Measurements from ENCODE around the gene SYMPK. TPM values are rescaled to one million over a fixed set of nuclear protein-coding genes. Genes with fewer than 3 reads are reported as not detected.
"Not testable (repeated sequence)": the region's sequence is repeated elsewhere in the genome, so short reads cannot be mapped to it uniquely, and the experiment has no call there.

SYMPK gene
- total RNA-seq, 4 donors from 2014 or later = 28.4 to 36.6 (median 31.6) TPM

- no peak for TF ChIP-seq POLR2A (IDR thresholded peaks at IDR 0.05)
- Histone ChIP-seq H3K4me3 (no peak overlapping the region), H3K27me3 (no peaks in the 10 kb centered on the region), H3K27ac (no peak overlapping the region), H3K9me3 (no peaks in the 10 kb centered on the region), H3K4me1 (peaks cover 8 to 22% (median 15%) of the 10 kb centered on the region in 3 donors), H3K36me3 (no peaks in the 10 kb centered on the region)
- DNase-seq = no peak
- intact Hi-C loops (cut with DNase I) = no loop called here
- WGBS, 2 donors = 87 to 91% methylated on average over 16 to 36 of the region's 57 CpGs
Observed at GRCh38 chr19:45804140-45804958, 58.6 kb downstream of the SYMPK start.

DNA sequence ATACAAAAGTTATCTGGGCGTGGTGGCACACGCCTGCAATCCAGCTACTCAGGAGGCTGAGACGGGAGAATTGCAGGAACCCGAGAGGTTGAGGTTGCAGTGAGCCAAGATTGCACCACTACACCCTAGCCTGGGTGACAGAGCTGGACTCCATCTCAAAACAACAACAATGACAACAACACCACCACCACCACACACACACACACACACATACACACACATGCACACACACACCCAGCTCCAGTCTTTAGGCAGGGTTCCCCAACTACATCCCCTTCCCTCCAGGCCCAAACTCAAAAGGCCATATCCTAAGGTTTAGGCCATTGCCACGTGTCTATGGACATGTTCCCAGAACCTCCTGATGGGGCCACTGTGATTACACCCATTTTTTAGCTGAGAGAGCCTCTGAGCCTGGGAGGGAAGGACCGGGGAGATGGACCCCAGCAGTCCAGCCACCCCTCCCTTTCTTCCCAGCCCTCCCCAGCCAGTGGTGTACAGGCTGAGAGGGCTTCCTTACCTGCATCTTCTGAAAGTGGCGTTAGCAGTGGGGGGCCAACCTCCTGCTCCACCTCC, 61.3 kb downstream of the SYMPK start:
- H3K36me3 ChIP-seq = no peaks in the 10 kb centered on the region
- no peak overlapping the region for H3K27ac ChIP-seq
- no peak overlapping the region for H3K4me3 ChIP-seq
- H3K9me3 ChIP-seq = no peaks in the 10 kb centered on the region
- no peak for DNase-seq
- no peaks in the 10 kb centered on the region for H3K27me3 ChIP-seq
- TF ChIP-seq CTCF (IDR thresholded peaks at IDR 0.05) (no peak), POLR2A (IDR thresholded peaks at IDR 0.05) (no peak)
- intact Hi-C loops (cut with DNase I) = no loop called here
- 71 to 77% methylated on average over 2 to 7 of the region's 7 CpGs for WGBS, 2 donors
- peaks cover 13 to 35% (median 24%) of the 10 kb centered on the region in 3 donors for H3K4me1 ChIP-seq

GRCh38 chr19:45800070-45800553, 62.8 kb downstream of the SYMPK start:
- Histone ChIP-seq H3K36me3 (no peaks in the 10 kb centered on the region), H3K27me3 (no peaks in the 10 kb centered on the region), H3K27ac (peak overlapping the region; percentile 59 to 76 (median 70)), H3K4me3 (no peak overlapping the region), H3K9me3 (no peaks in the 10 kb centered on the region), H3K4me1 (peaks cover 13 to 35% (median 24%) of the 10 kb centered on the region in 3 donors)
- intact Hi-C loops (cut with DNase I) = no loop called here
- DNase-seq = no peak
- TF ChIP-seq CTCF (IDR thresholded peaks at IDR 0.05) = no peak
- TF ChIP-seq POLR2A (IDR thresholded peaks at IDR 0.05) = no peak
- 44 to 57% methylated on average over 2 of the region's 8 CpGs for WGBS, 2 donors

DNA sequence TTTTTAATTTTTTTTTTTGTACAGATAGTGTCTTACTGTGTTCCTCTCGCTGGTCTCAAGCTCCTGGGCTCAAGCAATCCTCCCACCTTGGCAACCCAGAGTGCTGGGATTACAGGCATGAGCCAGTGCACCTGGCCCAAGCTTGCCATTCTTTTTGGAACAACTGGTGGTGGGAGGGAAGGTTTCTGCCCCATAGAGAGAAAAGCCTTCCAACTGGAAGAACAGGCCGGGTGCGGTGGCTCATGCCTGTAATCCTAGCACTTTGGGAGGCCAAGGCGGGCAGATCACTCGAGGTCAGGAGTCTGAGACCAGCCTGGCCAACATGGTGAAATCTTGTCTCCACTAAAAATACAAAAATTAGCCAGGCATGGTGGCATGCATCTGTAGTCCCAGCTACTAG, 63.4 kb downstream of the SYMPK start:
- Histone ChIP-seq H3K27ac (peak overlapping the region; percentile 59 to 76 (median 70)), H3K4me1 (peaks cover 13 to 35% (median 24%) of the 10 kb centered on the region in 3 donors), H3K4me3 (peak overlapping the region in 1 of 4 donors; percentile 18)
- H3K9me3 ChIP-seq; H3K36me3 ChIP-seq; intact Hi-C loops (cut with DNase I); DNase-seq; H3K27me3 ChIP-seq: not testable (repeated sequence)
- WGBS, 2 donors = 46 to 51% methylated on average over 5 of the region's 5 CpGs

GRCh38 chr19:45798995-45799517, 63.9 kb downstream of the SYMPK start:
- Histone ChIP-seq H3K9me3 (no peaks in the 10 kb centered on the region), H3K36me3 (no peaks in the 10 kb centered on the region), H3K27ac (peak overlapping the region; percentile 67 to 76 (median 70)), H3K4me1 (peaks cover 13 to 35% (median 24%) of the 10 kb centered on the region in 3 donors), H3K4me3 (peak overlapping the region in 2 of 4 donors; percentile 18 to 21), H3K27me3 (no peaks in the 10 kb centered on the region)
- WGBS, 2 donors = 2% methylated on average over 10 of the region's 10 CpGs
- peak; percentile 83 to 94 (median 90) for TF ChIP-seq CTCF (IDR thresholded peaks at IDR 0.05)
- TF ChIP-seq POLR2A (IDR thresholded peaks at IDR 0.05) = no peak
- DNase-seq = no peak
- intact Hi-C loops (cut with DNase I) = no loop called here

- no peak for DNase-seq
- Histone ChIP-seq H3K4me3 (no peak overlapping the region), H3K27me3 (no peaks in the 10 kb centered on the region), H3K4me1 (peaks cover 21 to 45% (median 30%) of the 10 kb centered on the region in 3 donors), H3K27ac (no peak overlapping the region), H3K9me3 (no peaks in the 10 kb centered on the region), H3K36me3 (peaks cover 3 to 15% (median 4%) of the 10 kb centered on the region in 3 donors)
- intact Hi-C loops (cut with DNase I) = no loop called here
- 44 to 45% methylated on average over 1 of the region's 2 CpGs for WGBS, 2 donors
- TF ChIP-seq POLR2A (IDR thresholded peaks at IDR 0.05) (no peak), CTCF (IDR thresholded peaks at IDR 0.05) (no peak)
Observed at GRCh38 chr19:45794627-45795026, 68.3 kb downstream of the SYMPK start.
